HepG2 (cell line): ENCODE measurements around the gene MTX1.

ENCODE experiments used
- BRCA1 ChIP-seq: sonication (generic); formaldehyde crosslinking; IDR thresholded peaks from 2 replicates; pipeline ENCODE4 v1.4.0; 2020; ENCODE audit warnings: missing genetic modification reagents
- KAT8 ChIP-seq: IDR thresholded peaks from 2 replicates; pipeline ENCODE4 v1.6.1; 2016; ENCODE audit warnings: missing genetic modification reagents, missing compliant biosample characterization
- KDM1A ChIP-seq: IDR thresholded peaks from 2 replicates; pipeline ENCODE4 v1.6.1; 2016; ENCODE audit warnings: missing compliant biosample characterization
- NR0B2 ChIP-seq: sonication (generic); formaldehyde crosslinking; IDR thresholded peaks from 2 replicates; pipeline ENCODE4 v1.4.0; 2020; ENCODE audit warnings: mild to moderate bottlenecking, missing genetic modification reagents
- POLR2A ChIP-seq, 2 experiments: IDR thresholded peaks; 2 replicates each; pipeline ENCODE4 v1.6.1; 2011; ENCODE audit warnings: low read depth in 2 of 2, low read length in 2 of 2, mild to moderate bottlenecking in 1 of 2, moderate library complexity in 1 of 2; ENCODE audit not compliant: insufficient read depth in 1 of 2
- TFDP1 ChIP-seq: IDR thresholded peaks from 2 replicates; pipeline ENCODE4 v1.6.1; 2016; ENCODE audit warnings: missing compliant biosample characterization, missing genetic modification reagents, borderline replicate concordance
- ZFP90 ChIP-seq: sonication (generic); formaldehyde crosslinking; IDR thresholded peaks from 2 replicates; pipeline ENCODE4 v1.8.0; 2022; ENCODE audit warnings: missing genetic modification reagents, mild to moderate bottlenecking, inconsistent platforms, borderline replicate concordance
- ZNF256 ChIP-seq: sonication (generic); formaldehyde crosslinking; conservative IDR thresholded peaks from 2 replicates; pipeline ENCODE4 v1.4.0; 2020; ENCODE audit warnings: missing genetic modification reagents
- ZNF513 ChIP-seq: sonication (generic); formaldehyde crosslinking; conservative IDR thresholded peaks from 2 replicates; pipeline ENCODE4 v1.5.0; 2020; ENCODE audit warnings: missing genetic modification reagents

- TF ChIP-seq BRCA1 (no peak), ZNF513 (CRISPR knock-in tag) (no peak), POLR2A (IDR thresholded peaks at IDR 0.05; ENCODE audit: insufficient read depth in 1 of 2, low read depth in 2 of 2, low read length in 2 of 2) (no peak), ZFP90 (CRISPR knock-in tag) (no peak), ZNF256 (CRISPR knock-in tag) (no peak), KAT8 (no peak), KDM1A (CRISPR knock-in tag) (no peak), NR0B2 (no peak), TFDP1 (CRISPR knock-in tag) (no peak)
Measured at GRCh38 chr1:155244368-155245162, 36.1 kb downstream of the MTX1 start.
